Measurements from ENCODE around the gene ILKAP. TPM values are rescaled to one million over a fixed set of nuclear protein-coding genes. Genes with fewer than 3 reads are reported as not detected.

ILKAP gene
- total RNA-seq, 1 experiment from 2014 or later: 59.6 TPM

DNA sequence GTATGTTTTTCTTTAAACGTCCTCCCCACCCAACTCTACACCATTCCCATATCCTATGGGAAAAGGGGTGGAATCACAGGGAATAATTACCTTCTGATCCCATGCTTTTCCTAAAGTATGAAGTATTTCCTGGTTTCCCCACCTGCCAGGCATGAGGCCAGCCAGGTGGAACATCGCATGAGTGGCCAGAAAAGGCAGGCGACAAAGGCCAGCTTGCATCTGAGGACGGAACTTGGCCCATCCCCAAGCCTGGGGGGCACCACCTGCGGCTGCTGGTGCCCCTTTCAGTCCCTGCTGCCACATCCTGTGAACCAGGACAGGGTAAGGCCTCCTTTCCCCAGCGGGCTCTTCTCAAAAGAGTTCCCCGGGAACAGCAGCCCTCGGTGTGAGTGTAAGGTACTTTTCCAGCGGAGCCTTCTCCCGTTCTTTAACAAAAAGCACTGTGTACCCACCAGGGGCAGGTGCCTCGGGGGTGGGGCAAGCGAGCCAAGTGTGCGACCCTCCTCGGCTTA, 45.9 kb downstream of the ILKAP start:
- Mint-ChIP-seq H3K27me3 (ENCODE audit: insufficient read depth, unreplicated experiment) (no peaks in the 10 kb centered on the region), H3K4me3 (ENCODE audit: unreplicated experiment) (no peak overlapping the region), H3K4me1 (ENCODE audit: insufficient read depth, unreplicated experiment) (peaks cover 5% of the 10 kb centered on the region), H3K27ac (ENCODE audit: low read depth, unreplicated experiment) (no peak overlapping the region), H3K9me3 (ENCODE audit: unreplicated experiment) (no peaks in the 10 kb centered on the region), H3K36me3 (ENCODE audit: insufficient read depth, unreplicated experiment) (no peaks in the 10 kb centered on the region)
- CTCF ChIA-PET: interaction anchor here (0.6 kb wide), 1 partner anchor 249 kb away, joined by 3 read pairs; no protein-coding TSS in a partner anchor
- TF ChIP-seq, protein P1, sequence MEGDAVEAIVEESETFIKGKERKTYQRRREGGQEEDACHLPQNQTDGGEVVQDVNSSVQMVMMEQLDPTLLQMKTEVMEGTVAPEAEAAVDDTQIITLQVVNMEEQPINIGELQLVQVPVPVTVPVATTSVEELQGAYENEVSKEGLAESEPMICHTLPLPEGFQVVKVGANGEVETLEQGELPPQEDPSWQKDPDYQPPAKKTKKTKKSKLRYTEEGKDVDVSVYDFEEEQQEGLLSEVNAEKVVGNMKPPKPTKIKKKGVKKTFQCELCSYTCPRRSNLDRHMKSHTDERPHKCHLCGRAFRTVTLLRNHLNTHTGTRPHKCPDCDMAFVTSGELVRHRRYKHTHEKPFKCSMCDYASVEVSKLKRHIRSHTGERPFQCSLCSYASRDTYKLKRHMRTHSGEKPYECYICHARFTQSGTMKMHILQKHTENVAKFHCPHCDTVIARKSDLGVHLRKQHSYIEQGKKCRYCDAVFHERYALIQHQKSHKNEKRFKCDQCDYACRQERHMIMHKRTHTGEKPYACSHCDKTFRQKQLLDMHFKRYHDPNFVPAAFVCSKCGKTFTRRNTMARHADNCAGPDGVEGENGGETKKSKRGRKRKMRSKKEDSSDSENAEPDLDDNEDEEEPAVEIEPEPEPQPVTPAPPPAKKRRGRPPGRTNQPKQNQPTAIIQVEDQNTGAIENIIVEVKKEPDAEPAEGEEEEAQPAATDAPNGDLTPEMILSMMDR (IDR thresholded peaks at IDR 0.05; ENCODE audit: unreplicated experiment): no peak
- intact Hi-C loops (cut with micrococcal nuclease): loop anchor here (2.0 kb wide), 1 partner anchor 299 kb away; the partner anchor contains the start of gene RAMP1
- no TSS peak for BruUV-seq (replicated peaks)
- POLR2A ChIA-PET: no interaction called here
- DNase-seq (ENCODE audit: unreplicated experiment): no peak

DNA sequence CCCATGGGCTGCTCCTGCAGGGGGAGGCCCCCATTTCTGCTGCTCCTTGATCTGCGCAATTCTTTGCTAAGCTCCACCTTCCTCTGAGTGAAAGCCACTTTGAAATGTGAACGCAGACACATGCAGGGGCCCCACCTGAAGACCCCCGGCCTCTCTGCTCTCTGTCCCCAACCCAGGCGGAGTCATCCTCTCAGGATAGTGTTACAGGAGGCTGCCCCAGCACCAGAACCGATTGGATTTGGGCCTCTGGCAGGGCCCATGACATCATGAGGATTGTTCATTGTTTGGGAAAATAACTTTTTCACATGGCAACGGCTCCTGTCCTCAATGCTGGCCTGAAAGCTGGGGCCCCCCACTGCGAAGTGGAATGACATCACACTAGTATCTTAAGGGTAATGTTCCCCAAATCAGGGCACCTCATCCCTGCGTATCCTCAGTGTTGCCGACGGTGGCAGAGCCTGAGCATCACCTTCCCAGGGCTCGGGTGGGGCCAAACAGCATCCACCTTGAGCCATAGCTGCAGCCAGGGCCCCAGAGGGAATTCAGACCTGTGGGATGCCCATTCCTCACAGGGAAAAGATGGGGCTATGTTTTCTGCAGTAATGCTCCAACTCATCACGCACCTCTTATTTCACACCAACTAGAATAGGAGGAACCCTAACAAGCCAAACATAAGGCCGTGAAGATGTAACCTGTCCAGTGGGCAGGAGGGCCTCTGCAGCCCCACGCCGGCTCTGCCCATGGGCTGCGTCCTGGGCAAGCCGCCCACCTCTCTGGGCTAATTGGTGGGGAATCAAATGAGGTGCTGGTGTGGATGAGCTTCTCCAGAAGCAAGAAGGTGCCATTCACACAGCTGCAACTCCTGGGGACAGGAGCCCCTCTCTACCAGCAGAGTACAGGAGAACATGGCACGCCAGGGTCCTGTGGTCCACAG, 47.5 kb downstream of the ILKAP start:
- POLR2A ChIA-PET: interaction anchor here (1.1 kb wide), 1 partner anchor 14 kb away, joined by 3 read pairs; no protein-coding TSS in a partner anchor
- intact Hi-C loops (cut with micrococcal nuclease): no loop called here
- no TSS peak for BruUV-seq (replicated peaks)
- Mint-ChIP-seq H3K27me3 (ENCODE audit: insufficient read depth, unreplicated experiment) (no peaks in the 10 kb centered on the region), H3K27ac (ENCODE audit: low read depth, unreplicated experiment) (no peak overlapping the region), H3K4me1 (ENCODE audit: insufficient read depth, unreplicated experiment) (peaks cover 5% of the 10 kb centered on the region), H3K36me3 (ENCODE audit: insufficient read depth, unreplicated experiment) (no peaks in the 10 kb centered on the region), H3K4me3 (ENCODE audit: unreplicated experiment) (no peak overlapping the region), H3K9me3 (ENCODE audit: unreplicated experiment) (no peaks in the 10 kb centered on the region)
- TF ChIP-seq, protein P1 (IDR thresholded peaks at IDR 0.05; ENCODE audit: unreplicated experiment): no peak
- CTCF ChIA-PET: interaction anchor here (0.6 kb wide), 1 partner anchor 22 kb away, joined by 3 read pairs; no protein-coding TSS in a partner anchor
- DNase-seq (ENCODE audit: unreplicated experiment): no peak

DNA sequence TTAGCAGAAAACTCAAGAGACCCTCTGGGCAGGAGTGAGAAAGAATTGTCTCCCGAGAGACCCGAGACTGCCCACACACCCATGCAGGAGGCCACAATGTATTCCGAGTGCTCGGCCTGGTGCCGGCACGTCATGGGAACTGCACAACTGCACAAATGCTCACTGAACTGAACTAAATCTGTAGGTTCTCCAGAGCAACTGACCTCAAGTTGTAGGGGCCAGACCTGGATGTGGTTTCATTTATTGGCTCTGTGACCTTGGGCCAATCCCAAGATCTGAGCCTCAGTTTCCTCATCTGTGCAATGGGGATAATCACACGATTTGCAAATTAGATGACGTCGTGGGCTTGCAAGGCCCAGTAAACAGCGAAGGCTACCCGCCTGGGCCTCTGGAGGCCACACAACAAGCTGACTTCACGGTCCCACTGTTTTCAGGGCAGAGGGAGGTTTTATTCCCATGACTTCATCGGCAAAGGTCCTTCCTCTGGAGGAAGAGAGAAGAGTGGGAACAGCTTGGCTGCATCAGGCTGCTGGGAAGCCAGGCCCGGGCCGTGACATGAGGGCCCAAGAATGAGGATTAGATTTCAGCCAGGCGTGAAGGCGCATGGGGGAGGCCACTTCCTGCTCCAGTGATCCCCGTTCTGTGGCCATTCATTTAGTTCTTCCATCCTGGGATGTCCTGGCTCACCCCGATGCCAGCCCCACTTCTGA, 48.3 kb downstream of the ILKAP start:
- Mint-ChIP-seq H3K27ac (ENCODE audit: low read depth, unreplicated experiment) (no peak overlapping the region), H3K4me1 (ENCODE audit: insufficient read depth, unreplicated experiment) (peaks cover 5% of the 10 kb centered on the region), H3K27me3 (ENCODE audit: insufficient read depth, unreplicated experiment) (no peaks in the 10 kb centered on the region), H3K9me3 (ENCODE audit: unreplicated experiment) (no peaks in the 10 kb centered on the region), H3K4me3 (ENCODE audit: unreplicated experiment) (no peak overlapping the region), H3K36me3 (ENCODE audit: insufficient read depth, unreplicated experiment) (no peaks in the 10 kb centered on the region)
- DNase-seq (ENCODE audit: unreplicated experiment): no peak
- TF ChIP-seq, protein P1 (IDR thresholded peaks at IDR 0.05; ENCODE audit: unreplicated experiment): no peak
- intact Hi-C loops (cut with micrococcal nuclease): no loop called here
- ChIA-PET POLR2A (interaction anchor here (1.1 kb wide), 1 partner anchor 15 kb away, joined by 3 read pairs; no protein-coding TSS in a partner anchor), CTCF (no interaction called here)
- no TSS peak for BruUV-seq (replicated peaks)

DNA sequence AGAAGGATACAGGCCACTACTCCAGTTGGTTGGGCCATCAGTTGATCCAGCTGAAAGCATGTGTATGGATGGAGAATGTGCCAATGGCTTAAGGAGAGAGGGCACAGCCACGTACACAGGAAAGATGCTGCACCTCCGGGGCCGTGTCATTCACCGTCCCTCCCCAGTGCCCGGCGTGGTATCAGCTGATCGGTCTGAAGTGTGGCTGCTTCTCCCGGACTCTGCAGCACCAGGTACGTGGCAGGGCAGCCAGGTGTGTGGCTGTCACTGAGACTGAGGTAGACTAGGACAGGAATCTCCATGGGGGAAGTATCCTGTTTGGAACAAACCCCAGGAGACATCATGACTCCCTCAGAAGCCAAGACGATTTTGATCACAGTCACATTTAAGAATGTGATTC, 48.9 kb downstream of the ILKAP start:
- no peaks in the 10 kb centered on the region for H3K9me3 Mint-ChIP-seq (ENCODE audit: unreplicated experiment)
- DNase-seq (ENCODE audit: unreplicated experiment): no peak
- no peak overlapping the region for H3K27ac Mint-ChIP-seq (ENCODE audit: low read depth, unreplicated experiment)
- H3K4me1 Mint-ChIP-seq (ENCODE audit: insufficient read depth, unreplicated experiment): peaks cover 5% of the 10 kb centered on the region
- H3K36me3 Mint-ChIP-seq (ENCODE audit: insufficient read depth, unreplicated experiment): no peaks in the 10 kb centered on the region
- no peak overlapping the region for H3K4me3 Mint-ChIP-seq (ENCODE audit: unreplicated experiment)
- no peaks in the 10 kb centered on the region for H3K27me3 Mint-ChIP-seq (ENCODE audit: insufficient read depth, unreplicated experiment)
- intact Hi-C loops (cut with micrococcal nuclease): no loop called here
- BruUV-seq (replicated peaks): no TSS peak
- ChIA-PET CTCF (no interaction called here), POLR2A (interaction anchor here (1.1 kb wide), 1 partner anchor 15 kb away, joined by 3 read pairs; no protein-coding TSS in a partner anchor)
- TF ChIP-seq, protein P1 (IDR thresholded peaks at IDR 0.05; ENCODE audit: unreplicated experiment): no peak

Measured in MCF 10A (cell line).